H9 (cell line): ENCODE measurements around the gene MSL1. TPM values are rescaled to one million over a fixed set of nuclear protein-coding genes. Genes with fewer than 3 reads are reported as not detected.

ENCODE experiments used
- DNase-seq: peaks from one replicate; pipeline ENCODE4 v3.0.0-alpha.2; 2017
- H2AFZ ChIP-seq: one replicate; pipeline ENCODE4 v1.6.1; 2013; ENCODE audit warnings: mild to moderate bottlenecking, low read length, control low read depth, moderate library complexity
- H2AK5ac ChIP-seq: 2 replicates; pipeline ENCODE4 v1.6.1; 2013; ENCODE audit warnings: low read length, control low read depth, mixed read lengths; ENCODE audit not compliant: insufficient read length
- H2BK120ac ChIP-seq: one replicate; pipeline ENCODE4 v1.6.1; 2013; ENCODE audit warnings: low read depth, mild to moderate bottlenecking, low read length, control low read depth, inconsistent platforms; ENCODE audit not compliant: poor library complexity, severe bottlenecking
- H2BK12ac ChIP-seq: 2 replicates; pipeline ENCODE4 v1.6.1; 2013; ENCODE audit warnings: low read length, control low read depth, mixed read lengths, low read depth; ENCODE audit not compliant: insufficient read length
- H2BK15ac ChIP-seq: 2 replicates; pipeline ENCODE4 v1.6.1; 2013; ENCODE audit warnings: low read depth, low read length, control low read depth
- H2BK20ac ChIP-seq: one replicate; pipeline ENCODE4 v1.6.1; 2013; ENCODE audit warnings: low read depth, mild to moderate bottlenecking, low read length, control low read depth, inconsistent platforms; ENCODE audit not compliant: poor library complexity, severe bottlenecking
- H2BK5ac ChIP-seq: 2 replicates; pipeline ENCODE4 v1.6.1; 2013; ENCODE audit warnings: low read length, control low read depth, mixed read lengths; ENCODE audit not compliant: insufficient read length
- H3K14ac ChIP-seq: 2 replicates; pipeline ENCODE4 v1.6.1; 2013; ENCODE audit warnings: low read length, control low read depth; ENCODE audit not compliant: insufficient read depth
- H3K18ac ChIP-seq: 2 replicates; pipeline ENCODE4 v1.6.1; 2013; ENCODE audit warnings: low read depth, mild to moderate bottlenecking, mixed read lengths, low read length, control low read depth; ENCODE audit not compliant: insufficient read length
- H3K23ac ChIP-seq: 2 replicates; pipeline ENCODE4 v1.6.1; 2013; ENCODE audit warnings: low read length, control low read depth, mixed read lengths, low read depth; ENCODE audit not compliant: insufficient read length
- H3K23me2 ChIP-seq: 2 replicates; pipeline ENCODE4 v1.6.1; 2013; ENCODE audit warnings: low read depth, mild to moderate bottlenecking, mixed read lengths, low read length, control low read depth; ENCODE audit not compliant: insufficient read length, poor library complexity, severe bottlenecking
- H3K27ac ChIP-seq: 2 replicates; pipeline ENCODE4 v1.5.1; 2013; ENCODE audit warnings: low read length, control low read depth, mixed read lengths, low read depth; ENCODE audit not compliant: insufficient read length
- H3K27me3 ChIP-seq: 2 replicates; pipeline ENCODE4 v1.6.1; 2013; ENCODE audit warnings: low read length, control low read depth, inconsistent platforms; ENCODE audit not compliant: insufficient read depth
- H3K4ac ChIP-seq: 2 replicates; pipeline ENCODE4 v1.6.1; 2013; ENCODE audit warnings: low read depth, mild to moderate bottlenecking, control low read depth, inconsistent platforms, low read length, moderate library complexity
- H3K4me1 ChIP-seq: 2 replicates; pipeline ENCODE4 v1.6.1; 2013; ENCODE audit warnings: low read length, control low read depth, inconsistent platforms; ENCODE audit not compliant: insufficient read depth
- H3K4me2 ChIP-seq: 2 replicates; pipeline ENCODE4 v1.6.1; 2013; ENCODE audit warnings: low read length, control low read depth, mixed read lengths; ENCODE audit not compliant: insufficient read length, insufficient read depth
- H3K56ac ChIP-seq: 2 replicates; pipeline ENCODE4 v1.6.1; 2013; ENCODE audit warnings: low read depth, mild to moderate bottlenecking, mixed read lengths, low read length, control low read depth; ENCODE audit not compliant: insufficient read length
- H3K79me1 ChIP-seq: 2 replicates; pipeline ENCODE4 v1.6.1; 2013; ENCODE audit warnings: low read depth, mild to moderate bottlenecking, moderate library complexity, low read length, control low read depth, inconsistent platforms; ENCODE audit not compliant: insufficient read depth, poor library complexity, severe bottlenecking
- H3K79me2 ChIP-seq: 2 replicates; pipeline ENCODE4 v1.6.1; 2013; ENCODE audit warnings: low read length, control low read depth, inconsistent platforms; ENCODE audit not compliant: insufficient read depth
- H3K9ac ChIP-seq: 2 replicates; pipeline ENCODE4 v1.6.1; 2013; ENCODE audit warnings: low read length, control low read depth, mixed read lengths; ENCODE audit not compliant: insufficient read length; ENCODE audit errors: extremely low read depth
- H3K9me3 ChIP-seq: one replicate; pipeline ENCODE4 v1.6.1; 2013; ENCODE audit warnings: low read depth, low read length, inconsistent platforms; ENCODE audit not compliant: control insufficient read depth
- H3T11ph ChIP-seq: one replicate; pipeline ENCODE4 v1.6.1; 2013; ENCODE audit warnings: mild to moderate bottlenecking, low read length, control low read depth, inconsistent platforms
- H4K20me1 ChIP-seq: one replicate; pipeline ENCODE4 v1.6.1; 2013; ENCODE audit not compliant: control insufficient read depth, insufficient read length, insufficient read depth
- H4K5ac ChIP-seq: 2 replicates; pipeline ENCODE4 v1.6.1; 2013; ENCODE audit warnings: low read depth, mild to moderate bottlenecking, mixed read lengths, low read length, control low read depth; ENCODE audit not compliant: insufficient read length
- H4K8ac ChIP-seq: replicated peaks from 2 replicates; pipeline ENCODE4 v1.6.1; 2013; ENCODE audit warnings: low read length, control low read depth, mixed read lengths, low read depth; ENCODE audit not compliant: insufficient read length
- H4K91ac ChIP-seq: 2 replicates; pipeline ENCODE4 v1.6.1; 2013; ENCODE audit warnings: low read depth, mild to moderate bottlenecking, moderate library complexity, mixed read lengths, low read length, control low read depth; ENCODE audit not compliant: insufficient read length
- H3K27ac Mint-ChIP-seq, 3 experiments: 2 replicates in 2 of 3; 3 replicates in 1 of 3; pipeline ENCODE4 v1.8.0; 2020 to 2021; ENCODE audit warnings: mixed read lengths in 3 of 3, mild to moderate bottlenecking in 1 of 3, moderate library complexity in 1 of 3
- H3K27me3 Mint-ChIP-seq: 2 replicates; pipeline ENCODE4 v1.8.0; 2021; ENCODE audit warnings: low read depth, mild to moderate bottlenecking, moderate library complexity, mixed read lengths
- H3K36me3 Mint-ChIP-seq, 3 experiments: 2 replicates in 2 of 3; 3 replicates in 1 of 3; pipeline ENCODE4 v1.8.0; 2020 to 2021; ENCODE audit warnings: low read depth in 3 of 3, mixed read lengths in 3 of 3; ENCODE audit not compliant: insufficient read depth in 1 of 3
- H3K4me1 Mint-ChIP-seq, 2 experiments: 2 replicates each; pipeline ENCODE4 v1.8.0; 2020; ENCODE audit warnings: mixed read lengths in 2 of 2
- H3K4me3 Mint-ChIP-seq, 2 experiments: 2 replicates in 1 of 2; 3 replicates in 1 of 2; pipeline ENCODE4 v1.8.0; 2020 to 2021; ENCODE audit warnings: mild to moderate bottlenecking in 2 of 2, mixed read lengths in 2 of 2, moderate library complexity in 1 of 2
- H3K9me3 Mint-ChIP-seq, 2 experiments: 2 replicates in 1 of 2; 3 replicates in 1 of 2; pipeline ENCODE4 v1.8.0; 2020; ENCODE audit warnings: mild to moderate bottlenecking in 2 of 2, mixed read lengths in 2 of 2, moderate library complexity in 1 of 2
- CTCF ChIP-seq: fragments of 200-600 bp; sonication (generic); conservative IDR thresholded peaks from 3 replicates; pipeline ENCODE4 v1.8.0; 2021; ENCODE audit warnings: antibody characterized with exemption, mild to moderate bottlenecking
- WGBS: extraction: QIAGEN DNeasy Blood & Tissue Kit; methylation state at CpG from one replicate; pipeline ENCODE4 v1.1.7; 2013; ENCODE audit warnings: missing lambda C conversion rate, low lambda C conversion rate, mixed read lengths; ENCODE audit not compliant: insufficient read length; ENCODE audit errors: extremely low coverage; 5-methylcytosine and 5-hydroxymethylcytosine counted together
- total RNA-seq: library from RNA; stranded (reverse); gene quantifications from 2 replicates; pipeline ENCODE4 v1.2.1, GENCODE V29; 2021

The MSL1 gene
- total RNA-seq, 1 experiment from 2014 or later = 105 TPM

- Histone ChIP-seq H3K9ac (peak overlapping the region; percentile 48), H3K27me3 (no peaks in the 10 kb centered on the region), H3K56ac (no peak overlapping the region), H2BK5ac (no peak overlapping the region), H4K8ac (no peak overlapping the region), H2BK120ac (no peak overlapping the region), H3K18ac (no peak overlapping the region), H3K79me2 (no peaks in the 10 kb centered on the region), H2AFZ (no peak overlapping the region), H4K20me1 (no peaks in the 10 kb centered on the region), H3K14ac (no peak overlapping the region; the same call in 1 of the 2 replicates), H3K23ac (no peak overlapping the region), H2AK5ac (no peak overlapping the region), H2BK12ac (no peak overlapping the region), H3K79me1 (no peaks in the 10 kb centered on the region), H3K23me2 (no peaks in the 10 kb centered on the region), H3K4me2 (peak overlapping the region; percentile 40), H3T11ph (no peak overlapping the region), H3K9me3 (no peaks in the 10 kb centered on the region), H2BK20ac (no peak overlapping the region), H3K4me1 (peaks cover 15% of the 10 kb centered on the region; the same call in 1 of the 2 replicates), H4K91ac (no peak overlapping the region), H3K27ac (peak overlapping the region; percentile 15), H4K5ac (peak overlapping the region; percentile 9), H3K4ac (no peak overlapping the region), H2BK15ac (no peak overlapping the region)
- no peak for TF ChIP-seq CTCF
- Mint-ChIP-seq H3K27ac (peak overlapping the region; percentile 98 to 99 (median 99)), H3K27me3 (no peaks in the 10 kb centered on the region; the same call in none of the 2 replicates), H3K9me3 (no peaks in the 10 kb centered on the region; a peak in 2 of 5 replicates), H3K36me3 (peaks cover 0 to under 1% (median 0%) of the 10 kb centered on the region in 3 experiments; a peak in 3 of 7 replicates), H3K4me1 (peaks cover 62 to 67% of the 10 kb centered on the region in 2 experiments), H3K4me3 (peak overlapping the region; percentile 60 to 73; a peak in 3 of 5 replicates)
- no CpG with 5 or more reads among the region's 5 CpGs for WGBS
- DNase-seq = no peak
Observed at GRCh38 chr17:40113907-40114245, 7.9 kb upstream of the MSL1 start.
